ENCODE data around the gene LIX1. TPM values are rescaled to one million over a fixed set of nuclear protein-coding genes. Genes with fewer than 3 reads are reported as not detected.

The LIX1 gene
- total RNA-seq, 1 donor from 2014 or later = 164 TPM

GRCh38 chr5:97063251-97063650 is 79.2 kb downstream of the LIX1 start:
- Mint-ChIP-seq H3K27ac (no peak overlapping the region), H3K4me3 (no peak overlapping the region), H3K36me3 (no peaks in the 10 kb centered on the region), H3K9me3 (peaks cover 4% of the 10 kb centered on the region), H3K4me1 (peaks cover 34% of the 10 kb centered on the region), H3K27me3 (ENCODE audit: insufficient read depth, low read depth) (no peaks in the 10 kb centered on the region)
- Histone ChIP-seq H3F3A (ENCODE audit: low read depth) (no peaks in the 10 kb centered on the region), H3K4me3 (no peak overlapping the region), H3K4me2 (no peak overlapping the region), H4K20me1 (ENCODE audit: low read depth) (no peaks in the 10 kb centered on the region), H3K27ac (no peak overlapping the region), H3K79me2 (ENCODE audit: low read depth) (no peaks in the 10 kb centered on the region), H3K27me3 (no peaks in the 10 kb centered on the region), H2AFZ (replicated peaks) (peak overlapping the region; percentile 45), H3K9ac (no peak overlapping the region), H3K9me3 (ENCODE audit: low read depth) (no peaks in the 10 kb centered on the region), H3K4me1 (peaks cover 16% of the 10 kb centered on the region), H3K36me3 (no peaks in the 10 kb centered on the region)
- no peak for TF ChIP-seq CTCF (IDR thresholded peaks at IDR 0.05)
- no peak for TF ChIP-seq EZH2phosphoT487 (IDR thresholded peaks at IDR 0.05)
- TF ChIP-seq EZH2 (IDR thresholded peaks at IDR 0.05) = no peak
- DNase-seq (ENCODE audit: low spot score) = no peak

- Histone ChIP-seq H3K27me3 (no peaks in the 10 kb centered on the region), H3K4me2 (no peak overlapping the region), H3F3A (ENCODE audit: low read depth) (no peaks in the 10 kb centered on the region), H2AFZ (replicated peaks) (peak overlapping the region; percentile 61), H3K4me3 (no peak overlapping the region), H3K4me1 (peaks cover 14% of the 10 kb centered on the region), H3K36me3 (no peaks in the 10 kb centered on the region), H3K27ac (no peak overlapping the region), H4K20me1 (ENCODE audit: low read depth) (no peaks in the 10 kb centered on the region), H3K9ac (no peak overlapping the region), H3K79me2 (ENCODE audit: low read depth) (no peaks in the 10 kb centered on the region), H3K9me3 (ENCODE audit: low read depth) (no peaks in the 10 kb centered on the region)
- H3K36me3 Mint-ChIP-seq = no peaks in the 10 kb centered on the region
- no peak overlapping the region for H3K27ac Mint-ChIP-seq
- TF ChIP-seq EZH2phosphoT487 (IDR thresholded peaks at IDR 0.05) = no peak
- no peak for TF ChIP-seq EZH2 (IDR thresholded peaks at IDR 0.05)
- no peak for TF ChIP-seq CTCF (IDR thresholded peaks at IDR 0.05)
- H3K27me3 Mint-ChIP-seq (ENCODE audit: insufficient read depth, low read depth) = no peaks in the 10 kb centered on the region
- H3K9me3 Mint-ChIP-seq = peaks cover 4% of the 10 kb centered on the region
- H3K4me3 Mint-ChIP-seq = no peak overlapping the region
- peaks cover 28% of the 10 kb centered on the region for H3K4me1 Mint-ChIP-seq
- peak; percentile 14 for DNase-seq (ENCODE audit: low spot score)
Measured at GRCh38 chr5:97062046-97062445, 80.4 kb downstream of the LIX1 start.

- Mint-ChIP-seq H3K27me3 (ENCODE audit: insufficient read depth, low read depth) (peaks cover 2% of the 10 kb centered on the region), H3K36me3 (no peaks in the 10 kb centered on the region), H3K9me3 (peaks cover 11% of the 10 kb centered on the region), H3K27ac (no peak overlapping the region), H3K4me3 (no peak overlapping the region), H3K4me1 (peaks cover 6% of the 10 kb centered on the region)
- H3F3A ChIP-seq (ENCODE audit: low read depth) = no peaks in the 10 kb centered on the region
- H3K4me3 ChIP-seq = no peak overlapping the region
- H3K79me2 ChIP-seq (ENCODE audit: low read depth) = no peaks in the 10 kb centered on the region
- H3K4me1 ChIP-seq = no peaks in the 10 kb centered on the region
- DNase-seq (ENCODE audit: low spot score) = no peak
- no peak overlapping the region for H3K27ac ChIP-seq
- TF ChIP-seq EZH2phosphoT487 (IDR thresholded peaks at IDR 0.05) (no peak), CTCF (IDR thresholded peaks at IDR 0.05) (no peak), EZH2 (IDR thresholded peaks at IDR 0.05) (no peak)
- no peak overlapping the region for H3K4me2 ChIP-seq
- H4K20me1 ChIP-seq (ENCODE audit: low read depth) = no peaks in the 10 kb centered on the region
- no peaks in the 10 kb centered on the region for H3K9me3 ChIP-seq (ENCODE audit: low read depth)
- no peaks in the 10 kb centered on the region for H3K36me3 ChIP-seq
- no peak overlapping the region for H2AFZ ChIP-seq (replicated peaks)
- no peaks in the 10 kb centered on the region for H3K27me3 ChIP-seq
- H3K9ac ChIP-seq = no peak overlapping the region
Measured at GRCh38 chr5:97056263-97056662, 86.1 kb downstream of the LIX1 start.
